Fibroblast of lung (primary cell): ENCODE data around the gene MAST2. TPM values are rescaled to one million over a fixed set of nuclear protein-coding genes. Genes with fewer than 3 reads are reported as not detected.
"Not testable (repeated sequence)": the region's sequence is repeated elsewhere in the genome, so short reads cannot be mapped to it uniquely, and the experiment has no call there.

Experiments
- DNase-seq, 2 donors: peaks; one replicate each; pipeline versions ENCODE4 v3.0.0 to v3.0.0-alpha.2; 2010; ENCODE audit warnings: low read depth in 2 of 2
- H2AFZ ChIP-seq: 2 replicates; pipeline ENCODE4 v1.5.1; 2012; ENCODE audit warnings: low read length, control low read depth, inconsistent platforms
- H3K27ac ChIP-seq: 2 replicates; pipeline ENCODE4 v1.5.1; 2011; ENCODE audit warnings: low read length, control low read depth; ENCODE audit not compliant: insufficient read depth
- H3K27me3 ChIP-seq: 2 replicates; pipeline ENCODE4 v1.5.1; 2011; ENCODE audit warnings: mild to moderate bottlenecking, low read length; ENCODE audit not compliant: control insufficient read depth, insufficient read depth
- H3K36me3 ChIP-seq: 2 replicates; pipeline ENCODE4 v1.5.1; 2011; ENCODE audit warnings: low read length; ENCODE audit not compliant: control insufficient read depth, insufficient read depth
- H3K4me1 ChIP-seq: 2 replicates; pipeline ENCODE4 v1.5.1; 2011; ENCODE audit warnings: low read length; ENCODE audit not compliant: control insufficient read depth, insufficient read depth; ENCODE audit errors: extremely low read depth
- H3K4me2 ChIP-seq: 2 replicates; pipeline ENCODE4 v1.5.1; 2011; ENCODE audit warnings: low read length, control low read depth; ENCODE audit not compliant: insufficient read depth; ENCODE audit errors: extremely low read depth
- H3K4me3 ChIP-seq, 4 experiments: fragments of 200-600 bp in 1 of 4; sonication (generic) in 1 of 4; replicated peaks in 1 of 4; 2 replicates each; pipeline ENCODE4 v1.5.1; 2011 to 2016; ENCODE audit warnings: low read length in 4 of 4, low read depth in 3 of 4, mild to moderate bottlenecking in 3 of 4, control low read depth in 2 of 4, inconsistent platforms in 1 of 4, mixed read lengths in 1 of 4; ENCODE audit not compliant: insufficient read depth in 1 of 4; ENCODE audit errors: control extremely low read depth in 1 of 4
- H3K79me2 ChIP-seq: 2 replicates; pipeline ENCODE4 v1.5.1; 2012; ENCODE audit warnings: mild to moderate bottlenecking, low read length, inconsistent platforms; ENCODE audit not compliant: control insufficient read depth, insufficient read depth
- H3K9ac ChIP-seq: 2 replicates; pipeline ENCODE4 v1.5.1; 2011; ENCODE audit warnings: mild to moderate bottlenecking, low read length, control low read depth; ENCODE audit not compliant: insufficient read depth
- H3K9me3 ChIP-seq: 2 replicates; pipeline ENCODE4 v1.5.1; 2012; ENCODE audit warnings: low read depth, low read length; ENCODE audit not compliant: control insufficient read depth, insufficient read depth
- H4K20me1 ChIP-seq: 2 replicates; pipeline ENCODE4 v1.5.1; 2011; ENCODE audit warnings: low read length; ENCODE audit not compliant: control insufficient read depth, insufficient read depth; ENCODE audit errors: extremely low read depth
- CTCF ChIP-seq, 2 donors: IDR thresholded peaks in 1 of 2; conservative IDR thresholded peaks in 1 of 2; 1 replicate in 1 of 2; 2 replicates in 1 of 2; pipeline ENCODE4 v1.5.1; 2011 to 2012; ENCODE audit warnings: low read length in 2 of 2, control low read depth in 1 of 2, inconsistent platforms in 1 of 2, low read depth in 1 of 2, mild to moderate bottlenecking in 1 of 2
- EZH2 ChIP-seq: IDR thresholded peaks from 2 replicates; pipeline ENCODE4 v1.5.1; 2012; ENCODE audit warnings: low read length, control low read depth, mild to moderate bottlenecking; ENCODE audit errors: missing control alignments
- polyA plus RNA-seq, 2 donors: library from polyadenylated mRNA; depleted of rRNA in 1 of 2; stranded (reverse) in 1 of 2; unstranded in 1 of 2; fragments of >200 nt; gene quantifications; 2 replicates each; pipeline ENCODE4 v1.2.1, GENCODE V29; 2011 to 2012; ENCODE audit warnings: missing spikeins in 1 of 2
- total RNA-seq: library from RNA; depleted of rRNA; stranded (reverse); fragments of >200 nt; gene quantifications from 2 replicates; pipeline ENCODE4 v1.2.1, GENCODE V29; 2014

The MAST2 gene
- total and polyA plus RNA-seq, 2 donors (not counting 1 experiment from before 2014, with no cell fraction given), result 17.5 to 24.9 TPM

- Histone ChIP-seq H4K20me1 (no peaks in the 10 kb centered on the region), H2AFZ (no peak overlapping the region), H3K36me3 (no peaks in the 10 kb centered on the region), H3K79me2 (no peaks in the 10 kb centered on the region), H3K4me2 (no peak overlapping the region), H3K4me3 (no peak overlapping the region), H3K27ac (no peak overlapping the region), H3K4me1 (no peaks in the 10 kb centered on the region), H3K9me3 (no peaks in the 10 kb centered on the region), H3K9ac (no peak overlapping the region), H3K27me3 (no peaks in the 10 kb centered on the region)
- no peak for TF ChIP-seq CTCF (conservative IDR thresholded peaks at IDR 0.05 in 1 of 2, IDR thresholded peaks at IDR 0.05 in 1 of 2; ENCODE audit: low read depth in 1 of 2, low read length in 2 of 2)
- TF ChIP-seq EZH2, result no peak
- DNase-seq, result no peak
Observed at GRCh38 chr1:45834689-45835088, 31.3 kb downstream of the MAST2 start.

- Histone ChIP-seq H3K4me1 (no peaks in the 10 kb centered on the region), H3K9me3 (no peaks in the 10 kb centered on the region), H2AFZ (no peak overlapping the region), H3K79me2 (no peaks in the 10 kb centered on the region), H3K36me3 (no peaks in the 10 kb centered on the region), H3K4me2 (no peak overlapping the region), H4K20me1 (no peaks in the 10 kb centered on the region), H3K27ac (no peak overlapping the region), H3K4me3 (no peak overlapping the region), H3K27me3 (no peaks in the 10 kb centered on the region), H3K9ac (no peak overlapping the region)
- no peak for TF ChIP-seq EZH2
- TF ChIP-seq CTCF (conservative IDR thresholded peaks at IDR 0.05 in 1 of 2, IDR thresholded peaks at IDR 0.05 in 1 of 2; ENCODE audit: low read depth in 1 of 2, low read length in 2 of 2), result no peak
- no peak for DNase-seq
Observed at GRCh38 chr1:45836451-45836850, 33.0 kb downstream of the MAST2 start.

GRCh38 chr1:45836861-45837260 is 33.4 kb downstream of the MAST2 start:
- not testable (repeated sequence) for H4K20me1 ChIP-seq, H3K4me3 ChIP-seq, H2AFZ ChIP-seq, H3K36me3 ChIP-seq, H3K27ac ChIP-seq, H3K9me3 ChIP-seq, DNase-seq, H3K4me2 ChIP-seq, H3K79me2 ChIP-seq, H3K27me3 ChIP-seq, H3K9ac ChIP-seq, H3K4me1 ChIP-seq

GRCh38 chr1:45838322-45838721 is 34.9 kb downstream of the MAST2 start:
- H3K79me2 ChIP-seq, H3K27ac ChIP-seq, H3K9me3 ChIP-seq, H2AFZ ChIP-seq, H3K4me1 ChIP-seq, H3K4me3 ChIP-seq, H3K4me2 ChIP-seq, H3K36me3 ChIP-seq, DNase-seq, H4K20me1 ChIP-seq, H3K9ac ChIP-seq, H3K27me3 ChIP-seq: not testable (repeated sequence)
